Stimulated activated CD4-positive, alpha-beta T cell treated with anti-CD3 and anti-CD28 coated beads, Interleukin-1b, Interleukin-23, amount 100 ng/mL, for 24 hours (primary cell): ENCODE data around the gene ZFPM1.

ENCODE experiments used
- DNase-seq, 4 experiments: peaks; one replicate each; pipeline ENCODE4 v3.0.0-alpha.2; 2020; ENCODE audit warnings: low read depth in 4 of 4, low spot score in 1 of 4

The ZFPM1 gene

DNA sequence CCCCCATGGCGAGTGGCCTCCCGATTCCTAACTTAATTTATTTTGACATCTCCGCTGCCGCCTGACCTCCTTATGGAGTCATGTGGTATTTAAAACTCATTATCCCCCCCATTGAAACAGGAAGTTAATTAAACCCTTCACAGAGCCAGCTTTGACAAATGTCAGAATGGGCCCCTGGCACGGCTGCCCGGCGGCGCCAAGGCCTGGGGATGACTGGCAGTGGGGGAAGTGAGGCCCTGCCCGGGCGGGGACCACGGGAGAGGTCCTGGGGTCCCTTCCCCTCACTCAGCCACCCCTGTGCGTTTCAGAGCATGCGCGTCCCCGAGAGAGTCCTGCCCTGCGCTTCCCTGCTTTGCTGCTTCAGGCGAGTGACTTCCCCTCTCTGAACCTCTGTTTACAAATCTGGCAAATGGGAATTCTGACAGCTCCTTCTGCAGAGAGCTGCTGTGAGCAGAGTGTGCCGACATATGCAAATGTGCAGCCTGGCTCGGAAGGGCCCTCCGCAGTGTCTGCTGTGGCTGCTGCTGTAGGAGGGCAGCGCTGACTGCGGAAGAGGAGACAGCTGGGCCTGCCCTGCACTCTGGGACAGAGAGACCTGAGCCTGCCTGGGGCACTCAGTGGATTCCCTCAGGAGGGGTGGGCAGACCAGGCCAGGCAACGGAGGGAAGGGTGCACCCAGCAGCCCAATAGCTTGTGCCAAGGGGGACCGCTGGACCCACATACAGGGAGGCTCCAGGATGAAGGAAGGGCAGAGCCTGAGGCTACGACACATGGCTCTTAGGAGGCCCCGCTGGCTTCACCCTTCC lies 4.4 kb upstream of the ZFPM1 start:
- no peak for DNase-seq

GRCh38 chr16:88449267-88449561 lies 3.9 kb upstream of the ZFPM1 start:
- no peak for DNase-seq

DNA sequence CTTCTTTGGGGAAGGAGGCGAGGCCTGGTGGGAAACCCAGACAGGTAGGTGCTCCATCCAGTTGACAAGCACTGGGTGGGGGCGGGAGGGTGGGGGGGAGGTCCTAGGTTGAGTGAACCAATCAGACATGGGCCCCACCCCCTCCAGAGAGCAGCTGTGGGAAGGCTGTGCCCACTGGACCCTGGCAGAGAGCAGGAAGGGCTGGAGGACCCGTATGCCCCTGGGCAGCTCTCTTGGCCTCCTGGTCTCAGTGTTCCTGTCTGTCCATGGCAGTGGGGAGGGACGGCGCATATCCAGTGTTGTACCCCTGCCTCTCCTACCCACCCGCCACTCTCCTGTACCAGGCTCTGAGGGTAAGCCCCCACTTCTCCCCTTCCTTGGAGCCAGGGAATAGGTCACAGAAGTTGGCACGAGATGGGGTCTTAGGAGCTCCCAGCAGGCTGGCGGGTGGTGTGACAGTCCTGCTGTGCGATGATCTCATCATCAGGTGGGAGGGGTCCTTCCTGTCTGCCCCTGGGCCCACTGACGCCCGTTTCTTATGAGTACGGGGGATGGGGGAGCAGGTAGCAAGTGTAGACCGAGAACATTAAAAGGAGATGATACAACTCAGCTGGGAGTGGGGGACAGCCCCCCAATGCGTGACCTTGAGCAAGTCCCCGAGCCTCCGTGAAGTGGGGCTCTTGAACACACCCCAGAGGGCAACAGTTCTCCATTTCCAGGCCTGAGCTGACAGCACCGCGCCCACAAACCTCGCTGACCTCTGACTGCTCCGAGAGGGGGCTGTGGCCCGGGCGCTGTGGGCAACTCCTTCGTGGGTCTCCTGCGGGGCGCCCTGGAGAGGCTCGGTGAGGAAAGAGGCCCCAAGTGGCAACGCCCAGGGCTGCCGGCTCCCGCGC lies 1.2 kb upstream of the ZFPM1 start:
- DNase-seq = no peak

DNA sequence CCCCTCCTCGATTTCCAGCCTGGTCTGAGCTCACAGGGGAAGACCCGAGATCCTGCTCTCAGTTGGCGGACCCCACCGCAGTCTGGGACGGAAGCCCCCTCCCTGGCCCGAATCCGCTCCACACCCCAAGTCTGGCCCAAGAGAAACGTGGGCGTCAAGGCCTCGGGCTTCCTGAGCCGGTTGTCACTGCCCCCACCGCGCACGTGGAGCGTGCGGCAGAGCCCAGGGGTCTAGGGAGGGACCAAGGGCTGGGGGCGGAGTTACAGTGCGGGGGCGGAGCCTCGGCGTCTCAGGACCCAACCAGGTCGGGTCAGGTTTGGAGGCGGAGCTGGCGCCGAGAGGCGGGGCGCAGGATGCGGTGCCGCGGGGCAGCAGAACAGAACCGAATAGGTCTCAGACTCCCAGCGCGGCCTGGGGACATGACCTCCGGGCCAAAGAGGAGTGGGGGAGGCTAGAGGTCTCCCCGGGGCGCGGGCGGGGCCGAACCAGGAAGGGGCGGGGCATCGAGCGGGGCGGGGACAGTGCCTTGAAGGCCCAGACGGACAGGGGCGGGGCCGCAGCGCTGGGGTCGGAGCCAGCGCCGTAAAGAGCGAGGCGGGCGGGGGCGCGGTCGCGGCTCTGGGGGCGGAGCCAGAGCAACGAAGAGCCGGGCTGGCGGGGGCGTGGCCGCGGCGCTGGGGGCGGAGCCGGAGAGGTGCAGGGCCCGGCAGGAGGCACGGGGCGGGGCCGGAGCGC lies 431 bp upstream of the ZFPM1 start:
- peak; percentile 97 to 100 (median 99) for DNase-seq

GRCh38 chr16:88453611-88454522 lies 787 bp downstream of the ZFPM1 start:
- peak in 1 of 4 experiments; percentile 35 for DNase-seq

DNA sequence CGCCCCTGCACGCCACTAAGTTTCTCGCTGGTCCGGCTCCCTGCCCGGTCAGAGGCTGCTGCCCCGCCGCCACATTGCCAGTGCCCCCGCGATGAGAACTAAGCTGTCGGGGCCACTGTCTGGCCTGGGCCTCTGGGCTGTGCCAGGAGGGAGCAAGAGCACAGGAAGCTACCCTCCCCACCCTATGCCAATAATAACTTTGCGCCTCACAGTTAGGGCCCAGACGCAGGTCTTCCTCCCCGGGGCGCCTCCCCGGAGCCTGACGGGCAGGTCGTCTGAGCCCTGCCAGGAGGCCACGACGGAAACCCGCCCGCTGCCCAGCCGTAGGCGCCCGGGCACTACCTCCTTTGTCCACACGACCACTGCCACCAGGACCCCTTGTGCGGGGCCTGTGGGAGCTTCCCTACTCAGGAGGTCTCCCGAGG lies 1.5 kb downstream of the ZFPM1 start:
- peak in 1 of 4 experiments; percentile 43 for DNase-seq

DNA sequence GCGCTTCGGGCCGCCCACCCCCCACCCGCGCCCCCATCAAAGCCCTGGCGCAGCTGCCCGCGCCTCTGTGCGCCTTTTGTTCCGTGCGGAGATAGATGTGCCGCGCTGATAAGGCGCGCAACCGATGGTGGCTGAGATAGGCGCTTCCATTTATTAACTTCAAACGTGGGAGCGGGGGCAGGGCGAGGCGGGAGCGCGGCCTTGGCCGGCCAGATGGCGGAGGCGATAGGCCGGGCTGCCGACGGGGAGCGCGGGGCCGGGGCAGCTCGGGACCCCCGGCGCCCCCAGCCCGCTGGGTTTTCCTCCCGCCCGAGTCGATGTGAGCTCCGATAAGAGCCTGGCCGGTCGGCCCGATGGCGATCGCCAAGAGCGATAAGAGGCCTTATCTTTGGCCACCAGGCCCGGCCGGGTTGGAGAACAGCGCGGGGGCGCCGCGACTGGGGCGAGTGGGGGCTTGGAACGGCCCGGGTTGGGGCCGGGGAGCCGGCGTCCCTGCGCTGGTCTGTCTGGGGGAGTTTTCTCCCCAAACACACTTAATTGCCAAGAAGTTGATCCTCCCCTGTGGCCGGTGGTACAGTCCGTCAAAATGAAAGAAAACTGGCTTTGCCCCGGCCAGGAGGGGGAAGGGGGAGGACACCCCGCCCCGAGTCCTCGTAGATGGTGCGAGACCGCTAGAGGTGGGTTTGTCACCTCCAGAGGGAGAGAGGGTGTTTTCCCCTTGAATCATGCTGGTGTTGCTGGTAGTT lies 2.7 kb downstream of the ZFPM1 start:
- peak; percentile 49 to 81 (median 63) for DNase-seq

GRCh38 chr16:88456356-88457292 lies 3.5 kb downstream of the ZFPM1 start:
- peak in 3 of 4 experiments; percentile 42 to 64 (median 62) for DNase-seq

DNA sequence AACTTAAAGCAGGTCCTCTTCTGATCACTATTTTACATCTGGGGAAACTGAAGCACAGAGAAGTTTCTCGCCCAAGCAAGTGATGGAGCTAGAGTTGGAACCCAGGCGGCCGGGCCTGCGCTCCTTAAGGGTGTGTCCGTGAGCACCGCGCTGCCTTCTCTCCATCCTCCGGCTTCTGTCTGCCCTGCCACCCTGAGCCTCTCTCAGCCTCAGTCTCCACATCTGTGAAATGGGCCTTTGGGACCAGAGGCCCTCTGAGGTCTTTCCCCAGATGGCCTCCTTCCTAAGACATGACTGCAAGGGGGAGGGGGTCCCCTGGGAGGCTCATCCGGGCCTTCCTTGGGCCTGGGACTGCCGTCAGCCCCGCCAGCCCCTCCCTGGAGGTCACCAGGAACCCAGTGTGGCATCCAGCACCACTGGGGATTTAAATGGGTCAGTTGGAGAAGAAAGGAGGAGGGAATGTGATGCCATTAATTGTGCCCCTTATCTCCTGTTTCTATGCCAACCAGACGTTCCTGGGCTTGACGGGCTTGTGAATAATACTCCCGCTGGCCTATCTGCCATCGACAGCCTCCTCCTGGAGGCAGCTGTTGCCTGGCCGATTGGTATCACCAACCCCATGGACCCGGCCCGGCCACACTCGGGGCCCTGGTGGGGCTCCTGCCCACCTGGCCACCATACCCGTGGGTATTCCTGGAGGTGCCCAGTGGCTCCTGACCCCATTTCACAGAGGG lies 5.1 kb downstream of the ZFPM1 start:
- no peak for DNase-seq

- DNase-seq = no peak
These were observed 5.7 kb downstream of the ZFPM1 start for GRCh38 chr16:88458773-88459235.

- DNase-seq = no peak
These were observed 6.4 kb downstream of the ZFPM1 start for GRCh38 chr16:88459366-88460073.

GRCh38 chr16:88460496-88461330 lies 7.6 kb downstream of the ZFPM1 start:
- DNase-seq = no peak

DNA sequence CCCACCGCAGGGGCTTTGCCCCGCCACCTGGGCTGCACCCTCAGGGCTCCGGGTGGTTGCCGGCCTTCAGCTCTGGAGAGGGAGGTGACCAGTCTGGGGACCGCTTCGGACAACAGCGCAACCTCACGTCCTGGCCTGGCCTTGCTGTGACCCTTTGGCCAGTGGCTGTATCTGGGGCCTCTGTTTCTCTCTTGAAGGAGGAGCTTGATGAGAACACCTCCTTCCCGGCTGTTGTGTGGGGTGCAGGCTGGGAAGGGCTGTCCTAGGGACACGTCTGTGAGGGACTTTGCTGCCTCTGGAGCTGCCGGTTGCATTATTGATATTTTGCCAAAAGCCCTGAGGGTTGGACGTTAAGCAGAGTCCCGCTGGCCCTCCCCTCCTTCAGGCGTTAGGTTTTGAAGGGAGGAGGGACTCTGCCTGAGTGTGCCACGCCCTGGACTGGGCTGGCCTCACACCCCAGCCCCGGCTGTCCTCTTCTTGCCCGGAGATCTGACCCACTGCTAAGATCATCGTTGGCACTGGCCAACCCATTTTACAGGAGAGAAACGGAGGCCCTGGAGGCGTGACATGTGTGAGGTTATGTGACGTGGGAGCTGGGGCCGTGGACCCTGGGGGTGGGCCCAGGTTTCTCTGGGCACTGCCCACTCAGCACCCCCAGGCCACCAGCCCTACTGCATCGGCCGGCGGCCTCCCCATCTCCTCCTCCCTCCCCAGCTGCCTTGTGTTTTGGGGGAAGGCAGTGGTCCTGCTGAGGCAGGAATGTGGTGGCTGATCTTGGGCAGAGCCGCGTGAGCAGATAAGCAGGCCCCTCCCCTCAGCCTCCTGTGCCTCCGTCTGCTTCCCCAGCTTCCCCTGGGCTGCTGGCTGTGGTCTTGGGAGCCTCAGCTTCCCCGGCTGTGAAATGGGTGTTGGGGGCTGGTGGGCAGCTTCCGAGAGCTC lies 8.5 kb downstream of the ZFPM1 start:
- DNase-seq = no peak

- no peak for DNase-seq
These were observed 9.3 kb downstream of the ZFPM1 start for GRCh38 chr16:88462396-88462795.

GRCh38 chr16:88463411-88463810 lies 10.3 kb downstream of the ZFPM1 start:
- no peak for DNase-seq
